GM18505 (cell line): ENCODE data around the gene ACAD8.
"Not testable (repeated sequence)": the region's sequence is repeated elsewhere in the genome, so short reads cannot be mapped to it uniquely, and the experiment has no call there.

ENCODE experiments used
- ATAC-seq: cut with Tn5 transposase; IDR thresholded peaks from one replicate; pipeline ENCODE4 v1.9.1; 2021; ENCODE audit not compliant: unreplicated experiment
- POLR2A ChIP-seq: IDR thresholded peaks from 4 replicates; pipeline ENCODE4 v1.6.1; 2011; ENCODE audit warnings: borderline replicate concordance; ENCODE audit not compliant: insufficient read depth, insufficient read length; ENCODE audit errors: extremely low read depth

The ACAD8 gene

GRCh38 chr11:134246100-134246499 lies 7.3 kb upstream of the ACAD8 start:
- ATAC-seq = no peak
- TF ChIP-seq POLR2A = no peak

GRCh38 chr11:134246678-134247077 lies 6.7 kb upstream of the ACAD8 start:
- no peak for TF ChIP-seq POLR2A
- no peak for ATAC-seq

DNA sequence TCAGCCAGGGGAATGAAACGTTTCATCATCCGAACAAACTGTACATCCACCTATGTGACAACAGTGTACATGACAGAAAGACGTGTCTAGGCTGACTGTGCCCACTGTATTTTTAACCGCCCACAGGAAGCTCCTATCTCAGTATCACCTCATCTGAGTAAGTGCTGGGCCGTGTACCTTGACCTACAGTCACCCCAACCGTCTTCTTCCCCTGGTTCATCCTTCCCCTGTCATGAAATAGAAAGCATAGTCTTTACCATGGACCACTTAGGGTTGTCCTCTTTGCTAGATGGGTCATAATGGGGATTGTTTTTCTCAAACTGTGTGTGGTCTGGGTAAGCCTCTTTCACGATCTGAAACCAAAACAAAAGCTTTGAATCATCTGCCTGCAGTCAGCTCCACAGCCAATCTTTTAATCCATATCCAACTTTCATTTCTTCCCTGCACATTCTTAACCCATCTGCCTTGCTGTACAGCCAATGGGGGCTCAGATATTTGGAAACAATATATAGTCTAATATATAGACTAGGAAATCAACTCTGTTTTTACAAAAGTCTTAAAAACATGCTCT lies 4.4 kb upstream of the ACAD8 start:
- ATAC-seq = no peak
- no peak for TF ChIP-seq POLR2A

DNA sequence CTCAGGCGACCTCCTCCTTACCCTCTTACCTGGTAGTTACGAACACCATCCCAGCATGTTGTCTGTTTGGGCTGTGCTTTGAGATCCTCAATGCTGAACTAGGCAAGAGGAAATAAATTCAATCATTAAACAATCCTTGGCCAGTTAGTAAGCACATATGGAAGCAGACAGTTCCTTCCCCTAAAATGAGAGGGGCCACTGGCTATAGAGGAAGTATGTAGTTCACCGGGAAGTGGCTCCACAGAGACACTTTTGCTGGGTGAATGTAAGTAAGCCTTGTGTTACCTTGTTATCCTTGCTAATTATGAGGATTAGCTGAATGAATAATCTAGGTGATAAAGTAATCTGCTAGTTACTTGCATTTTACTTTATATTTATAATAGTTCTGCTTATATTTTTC lies 3.1 kb upstream of the ACAD8 start:
- no peak for TF ChIP-seq POLR2A
- ATAC-seq = no peak

DNA sequence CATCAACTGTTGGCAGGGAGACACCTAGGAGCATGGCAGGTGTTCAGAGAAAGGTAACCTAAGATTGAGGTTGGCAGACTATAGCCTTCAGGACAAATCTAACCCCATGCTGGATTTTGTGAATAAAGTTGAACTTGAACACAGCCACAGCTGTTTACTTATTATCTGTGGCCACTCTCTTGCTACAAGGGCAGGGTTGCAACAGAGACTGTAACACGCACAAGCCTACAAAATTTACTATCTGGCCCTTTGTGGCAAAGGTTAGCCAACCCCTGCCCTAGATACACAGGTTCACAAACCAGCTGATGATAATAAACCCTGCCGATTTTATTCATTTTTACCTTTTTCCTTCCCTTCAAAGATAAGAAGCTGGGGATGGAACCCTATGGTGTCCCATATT lies 2.7 kb upstream of the ACAD8 start:
- no peak for ATAC-seq
- TF ChIP-seq POLR2A = no peak

- ATAC-seq = peak; percentile 30
- TF ChIP-seq POLR2A = no peak
Measured at GRCh38 chr11:134252346-134253187, 801 bp upstream of the ACAD8 start.

GRCh38 chr11:134254433-134255183 lies 1.2 kb downstream of the ACAD8 start:
- ATAC-seq = no peak
- TF ChIP-seq POLR2A = no peak

GRCh38 chr11:134255184-134255561 lies 1.8 kb downstream of the ACAD8 start:
- ATAC-seq = not testable (repeated sequence)

- no peak for ATAC-seq
- no peak for TF ChIP-seq POLR2A
Measured at GRCh38 chr11:134257101-134257500, 3.7 kb downstream of the ACAD8 start.

DNA sequence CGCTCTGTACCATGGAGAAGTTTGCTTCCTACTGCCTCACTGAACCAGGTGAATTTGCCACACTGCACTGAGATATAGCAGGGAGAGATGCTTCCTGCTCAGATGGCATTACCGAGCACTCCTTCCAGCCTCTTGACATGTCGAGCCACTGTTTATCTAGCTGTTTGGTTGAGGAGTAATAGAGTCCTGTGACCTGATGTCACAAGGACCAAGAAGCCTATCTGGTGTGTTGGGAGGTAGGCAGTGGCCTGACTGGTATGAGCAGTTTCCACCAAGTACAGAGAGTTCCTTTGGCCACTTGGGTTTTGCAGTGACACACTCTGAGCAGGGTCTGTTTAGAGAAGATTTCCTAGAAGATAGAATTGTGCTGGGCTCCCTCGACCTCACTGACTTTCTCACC lies 5.2 kb downstream of the ACAD8 start:
- no peak for ATAC-seq

GRCh38 chr11:134260503-134260902 lies 7.1 kb downstream of the ACAD8 start:
- no peak for ATAC-seq

More for the DNA sequence above, 5.2 kb downstream of the ACAD8 start:
- TF ChIP-seq POLR2A = no peak

GRCh38 chr11:134260983-134261382 lies 7.6 kb downstream of the ACAD8 start:
- TF ChIP-seq POLR2A = no peak
- ATAC-seq = no peak

More at GRCh38 chr11:134260503-134260902, 7.1 kb downstream of the ACAD8 start:
- no peak for TF ChIP-seq POLR2A

GRCh38 chr11:134261626-134262488 lies 8.5 kb downstream of the ACAD8 start:
- TF ChIP-seq POLR2A = no peak
- ATAC-seq = no peak
